ENCODE data around the gene OPN1SW.

- TF ChIP-seq CTCF (IDR thresholded peaks at IDR 0.05) (no peak), POLR2A (IDR thresholded peaks at IDR 0.05) (no peak)
These were observed 20.3 kb downstream of the OPN1SW start for GRCh38 chr7:128755075-128755818.

Data from testis (tissue), 2 donors.